HG03097 (cell line): ENCODE measurements around the gene CRTAC1.

Experiments
- ATAC-seq: cut with Tn5 transposase; IDR thresholded peaks from one replicate; pipeline ENCODE4 v1.9.1; 2021; ENCODE audit not compliant: unreplicated experiment, low FRiP score

CRTAC1 gene

GRCh38 chr10:97876402-97876801, 154.0 kb downstream of the CRTAC1 start:
- no peak for ATAC-seq

- ATAC-seq, result no peak
Observed at GRCh38 chr10:97875391-97875790, 155.0 kb downstream of the CRTAC1 start.

- no peak for ATAC-seq
Observed at GRCh38 chr10:97874332-97874731, 156.1 kb downstream of the CRTAC1 start.

GRCh38 chr10:97873569-97873968, 156.9 kb downstream of the CRTAC1 start:
- no peak for ATAC-seq

GRCh38 chr10:97870990-97871389, 159.4 kb downstream of the CRTAC1 start:
- ATAC-seq, result no peak

- ATAC-seq, result peak; percentile 92
Observed at GRCh38 chr10:97869091-97870042, 161.1 kb downstream of the CRTAC1 start.

GRCh38 chr10:97868134-97868685, 162.2 kb downstream of the CRTAC1 start:
- no peak for ATAC-seq

GRCh38 chr10:97867220-97867800, 163.1 kb downstream of the CRTAC1 start:
- no peak for ATAC-seq

- no peak for ATAC-seq
Observed at GRCh38 chr10:97866524-97867219, 163.7 kb downstream of the CRTAC1 start.

GRCh38 chr10:97865488-97865887, 164.9 kb downstream of the CRTAC1 start:
- no peak for ATAC-seq

GRCh38 chr10:97863808-97864207, 166.6 kb downstream of the CRTAC1 start:
- no peak for ATAC-seq

- no peak for ATAC-seq
Observed at GRCh38 chr10:97861924-97862323, 168.5 kb downstream of the CRTAC1 start.

GRCh38 chr10:97861097-97861750, 169.2 kb downstream of the CRTAC1 start:
- no peak for ATAC-seq

- no peak for ATAC-seq
Observed at GRCh38 chr10:97858001-97858439, 172.4 kb downstream of the CRTAC1 start.

- ATAC-seq, result no peak
Observed at GRCh38 chr10:97854743-97855142, 175.7 kb downstream of the CRTAC1 start.

GRCh38 chr10:97852840-97853405, 177.5 kb downstream of the CRTAC1 start:
- no peak for ATAC-seq

GRCh38 chr10:97852277-97852676, 178.1 kb downstream of the CRTAC1 start:
- no peak for ATAC-seq

GRCh38 chr10:97851341-97852001, 178.9 kb downstream of the CRTAC1 start:
- ATAC-seq, result no peak

GRCh38 chr10:97850446-97850845, 180.0 kb downstream of the CRTAC1 start:
- no peak for ATAC-seq
